ENCODE measurements around the gene CYFIP1. TPM values are rescaled to one million over a fixed set of nuclear protein-coding genes. Genes with fewer than 3 reads are reported as not detected.

The CYFIP1 gene
- total and polyA plus RNA-seq, 9 of the 15 experiments (the other 6 are each of a cell fraction or from before 2014, with no cell fraction given), result 3.8 to 59.8 (median 28.3) TPM

DNA sequence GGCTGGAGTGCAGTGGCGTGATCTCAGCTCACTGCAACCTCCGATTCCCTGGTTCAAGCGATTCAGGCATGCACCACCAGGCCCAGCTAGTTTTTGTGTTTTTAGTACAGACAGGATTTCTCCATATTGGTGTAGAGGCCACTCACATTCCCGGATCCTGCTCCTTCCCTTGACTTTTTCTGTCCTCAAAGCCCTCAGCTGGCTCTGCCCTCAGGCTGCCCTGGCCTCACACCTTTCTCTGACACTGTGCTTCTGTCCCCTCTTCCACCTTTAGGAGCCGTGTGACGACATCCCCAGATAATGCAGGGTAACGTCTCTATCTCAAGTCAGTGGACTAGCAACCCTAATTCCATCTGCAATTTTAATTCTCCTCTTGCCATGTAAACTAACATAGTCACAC is 8.6 kb upstream of the CYFIP1 start:
- 41% methylated on average over 6 of the region's 7 CpGs for whole genome bisulfite sequencing (ENCODE audit: insufficient coverage, low coverage, missing lambda C conversion rate)
- TF ChIP-seq XRCC5 (IDR thresholded peaks at IDR 0.05; ENCODE audit: low read depth, low read length), result no peak
- no peak for TF ChIP-seq ZNF280B (CRISPR knock-in tag; IDR thresholded peaks at IDR 0.05)
- no peak for TF ChIP-seq HSF4 (CRISPR knock-in tag; IDR thresholded peaks at IDR 0.05; ENCODE audit: borderline replicate concordance)
- no peak for TF ChIP-seq STAT5B (CRISPR knock-in tag; IDR thresholded peaks at IDR 0.05)
- TF ChIP-seq CHAMP1 (IDR thresholded peaks at IDR 0.05), result no peak
- TF ChIP-seq, protein P1, sequence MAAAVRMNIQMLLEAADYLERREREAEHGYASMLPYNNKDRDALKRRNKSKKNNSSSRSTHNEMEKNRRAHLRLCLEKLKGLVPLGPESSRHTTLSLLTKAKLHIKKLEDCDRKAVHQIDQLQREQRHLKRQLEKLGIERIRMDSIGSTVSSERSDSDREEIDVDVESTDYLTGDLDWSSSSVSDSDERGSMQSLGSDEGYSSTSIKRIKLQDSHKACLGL (CRISPR knock-in tag; IDR thresholded peaks at IDR 0.05; ENCODE audit: borderline replicate concordance, poor library complexity, severe bottlenecking), result no peak
- TF ChIP-seq ZNF140 (CRISPR knock-in tag; IDR thresholded peaks at IDR 0.05), result no peak
- TF ChIP-seq PHF21A (IDR thresholded peaks at IDR 0.05; ENCODE audit: borderline replicate concordance, low read depth), result no peak
- TF ChIP-seq ZBTB34 (CRISPR knock-in tag; IDR thresholded peaks at IDR 0.05), result no peak
- TF ChIP-seq HNRNPLL (IDR thresholded peaks at IDR 0.05; ENCODE audit: low read depth, low read length, poor library complexity, severe bottlenecking), result no peak
- TF ChIP-seq MTA3 (IDR thresholded peaks at IDR 0.05; ENCODE audit: borderline replicate concordance), result no peak
- TF ChIP-seq FOXM1 (IDR thresholded peaks at IDR 0.05; ENCODE audit: low read depth), result no peak
- TF ChIP-seq FOXM1 (CRISPR knock-in tag; IDR thresholded peaks at IDR 0.05; ENCODE audit: low read depth), result no peak
- no peak for TF ChIP-seq ZNF561 (CRISPR knock-in tag; conservative IDR thresholded peaks at IDR 0.05)
- TF ChIP-seq RCOR1 (IDR thresholded peaks at IDR 0.05; ENCODE audit: borderline replicate concordance in 1 of 2, low read depth in 2 of 2, low read length in 2 of 2), result no peak
- no peak for TF ChIP-seq ETS1 (conservative IDR thresholded peaks at IDR 0.05; ENCODE audit: control insufficient read depth, low read depth, low read length)

More for the DNA sequence above, 8.6 kb upstream of the CYFIP1 start:
- in situ Hi-C loops (cut with MboI) (no loop called here), intact Hi-C loops (cut with micrococcal nuclease) (no loop called here)
- H3K4me1 ChIP-seq (replicated peaks in 1 of 2; ENCODE audit: control insufficient read depth in 2 of 2, insufficient read depth in 2 of 2, low read length in 2 of 2), result no peaks in the 10 kb centered on the region
- ChIA-PET CTCF (ENCODE audit: low intra/inter-chr PET ratio) (no interaction called here), POLR2A (interaction anchor here (1.0 kb wide), 2 partner anchors 14 to 25 kb away, joined by 3 to 5 read pairs; no protein-coding TSS in a partner anchor)
- no peaks in the 10 kb centered on the region for H3K9me3 ChIP-seq (replicated peaks; ENCODE audit: control insufficient read depth, insufficient read depth, low read depth, low read length)
- DNase-seq (ENCODE audit: extremely low read depth in 1 of 4, low spot score in 3 of 4) (no peak), FAIRE-seq (no peak), ATAC-seq (no peak; the same call in 1 of the 3 replicates)
- H3K9ac ChIP-seq (ENCODE audit: insufficient read depth in 1 of 2, low read depth in 2 of 2, low read length in 2 of 2), result no peak overlapping the region
- H3K36me3 ChIP-seq (ENCODE audit: control insufficient read depth, insufficient read depth, low read length), result no peaks in the 10 kb centered on the region; the same call in 2 of the 3 replicates
- H3K4me3 ChIP-seq, result no peak overlapping the region
- H3K9me1 ChIP-seq (ENCODE audit: control insufficient read depth, insufficient read depth, low read length), result no peaks in the 10 kb centered on the region
- H4K20me1 ChIP-seq (replicated peaks; ENCODE audit: control insufficient read depth, insufficient read depth, low read length), result no peaks in the 10 kb centered on the region
- BruUV-seq (replicated peaks), result no TSS peak
- H3K27me3 ChIP-seq (ENCODE audit: control insufficient read depth in 2 of 2, insufficient read depth in 2 of 2, low read length in 2 of 2), result no peaks in the 10 kb centered on the region
- no peak overlapping the region for H2AFZ ChIP-seq (ENCODE audit: low read depth, low read length)
- no peak overlapping the region for H3K4me2 ChIP-seq (ENCODE audit: insufficient read depth, low read length)
- no peaks in the 10 kb centered on the region for H3K79me2 ChIP-seq (ENCODE audit: control insufficient read depth, insufficient read depth, low read length)
- no peak overlapping the region for H3K27ac ChIP-seq (ENCODE audit: extremely low read depth, low read depth, low read length)

Measured in K562 (cell line).